Measurements from ENCODE around the gene ARL6IP6.
"Not testable (repeated sequence)": the region's sequence is repeated elsewhere in the genome, so short reads cannot be mapped to it uniquely, and the experiment has no call there.

- not testable (repeated sequence) for TF ChIP-seq POLR2A, CTCF (IDR thresholded peaks at IDR 0.05)
Measured at GRCh38 chr2:152747751-152748150, 29.3 kb downstream of the ARL6IP6 start.
